ENCODE data around the gene PMAIP1. TPM values are rescaled to one million over a fixed set of nuclear protein-coding genes. Genes with fewer than 3 reads are reported as not detected.

PMAIP1 gene
- total RNA-seq, 4 donors from 2014 or later = 1.1 to 2.3 (median 1.6) TPM

DNA sequence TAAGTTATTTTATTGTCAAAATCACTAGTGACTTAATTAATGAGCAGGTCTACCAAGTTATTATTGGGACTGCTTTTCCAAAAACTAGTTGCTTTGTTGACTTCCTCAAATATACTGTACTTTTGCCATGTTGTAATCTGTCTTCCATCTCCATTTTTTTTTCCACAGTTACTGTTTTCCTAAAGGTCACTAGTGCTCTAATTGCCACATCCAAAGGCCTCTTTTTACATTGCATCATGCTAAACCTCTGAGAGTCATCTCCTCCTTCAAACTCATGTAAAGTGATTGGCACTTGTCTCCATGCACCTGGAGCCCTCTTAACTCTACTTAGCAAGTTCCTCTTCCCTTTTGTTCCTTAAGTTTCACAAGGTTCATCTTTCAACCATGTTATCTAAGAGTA is 11.8 kb downstream of the PMAIP1 start:
- no peak overlapping the region for H3K4me3 ChIP-seq (replicated peaks in 1 of 3)
- H3K27me3 ChIP-seq = no peaks in the 10 kb centered on the region
- DNase-seq = no peak
- no peak overlapping the region for H3K27ac ChIP-seq
- no peaks in the 10 kb centered on the region for H3K4me1 ChIP-seq
- intact Hi-C loops (cut with DNase I) = no loop called here
- TF ChIP-seq, protein P1, sequence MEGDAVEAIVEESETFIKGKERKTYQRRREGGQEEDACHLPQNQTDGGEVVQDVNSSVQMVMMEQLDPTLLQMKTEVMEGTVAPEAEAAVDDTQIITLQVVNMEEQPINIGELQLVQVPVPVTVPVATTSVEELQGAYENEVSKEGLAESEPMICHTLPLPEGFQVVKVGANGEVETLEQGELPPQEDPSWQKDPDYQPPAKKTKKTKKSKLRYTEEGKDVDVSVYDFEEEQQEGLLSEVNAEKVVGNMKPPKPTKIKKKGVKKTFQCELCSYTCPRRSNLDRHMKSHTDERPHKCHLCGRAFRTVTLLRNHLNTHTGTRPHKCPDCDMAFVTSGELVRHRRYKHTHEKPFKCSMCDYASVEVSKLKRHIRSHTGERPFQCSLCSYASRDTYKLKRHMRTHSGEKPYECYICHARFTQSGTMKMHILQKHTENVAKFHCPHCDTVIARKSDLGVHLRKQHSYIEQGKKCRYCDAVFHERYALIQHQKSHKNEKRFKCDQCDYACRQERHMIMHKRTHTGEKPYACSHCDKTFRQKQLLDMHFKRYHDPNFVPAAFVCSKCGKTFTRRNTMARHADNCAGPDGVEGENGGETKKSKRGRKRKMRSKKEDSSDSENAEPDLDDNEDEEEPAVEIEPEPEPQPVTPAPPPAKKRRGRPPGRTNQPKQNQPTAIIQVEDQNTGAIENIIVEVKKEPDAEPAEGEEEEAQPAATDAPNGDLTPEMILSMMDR (IDR thresholded peaks at IDR 0.05) = no peak
- no peak for TF ChIP-seq POLR2A (IDR thresholded peaks at IDR 0.05)
- no peaks in the 10 kb centered on the region for H3K36me3 ChIP-seq
- H3K9me3 ChIP-seq = no peaks in the 10 kb centered on the region

DNA sequence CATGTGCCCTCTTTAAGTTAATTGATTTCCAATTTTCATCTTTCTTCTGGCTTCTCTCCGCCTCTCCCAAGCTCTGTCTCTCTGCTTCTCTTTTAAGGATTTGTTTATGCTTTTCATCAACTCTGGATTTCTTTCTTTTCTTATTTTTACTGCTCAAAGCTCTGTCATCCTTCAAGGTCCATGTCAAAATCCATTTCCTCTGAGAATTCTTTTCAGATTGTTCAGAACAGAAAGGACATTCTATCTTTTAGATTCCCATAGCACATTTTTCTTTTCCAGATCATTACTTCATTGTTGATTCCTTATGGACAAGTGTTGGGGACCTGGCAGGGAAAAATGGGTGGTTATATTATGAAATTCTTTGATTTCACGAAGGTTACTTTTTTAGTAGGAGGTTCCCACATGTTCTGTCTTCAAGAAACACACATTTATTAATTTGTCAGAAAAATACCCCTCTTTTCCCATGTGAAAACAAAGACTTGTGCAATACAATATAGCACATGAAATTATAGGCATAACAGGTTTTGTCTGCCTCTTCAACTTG is 12.3 kb downstream of the PMAIP1 start:
- WGBS, 2 donors = 79 to 81% methylated on average over 2 of the region's 2 CpGs
- TF ChIP-seq, protein P1 (IDR thresholded peaks at IDR 0.05) = no peak
- no peak for TF ChIP-seq POLR2A (IDR thresholded peaks at IDR 0.05)
- Histone ChIP-seq H3K4me3 (replicated peaks in 1 of 3) (no peak overlapping the region), H3K36me3 (no peaks in the 10 kb centered on the region), H3K27me3 (no peaks in the 10 kb centered on the region), H3K9me3 (no peaks in the 10 kb centered on the region), H3K4me1 (peaks cover 0 to under 1% of the 10 kb centered on the region in 2 donors), H3K27ac (no peak overlapping the region)
- intact Hi-C loops (cut with DNase I) = no loop called here
- no peak for DNase-seq

DNA sequence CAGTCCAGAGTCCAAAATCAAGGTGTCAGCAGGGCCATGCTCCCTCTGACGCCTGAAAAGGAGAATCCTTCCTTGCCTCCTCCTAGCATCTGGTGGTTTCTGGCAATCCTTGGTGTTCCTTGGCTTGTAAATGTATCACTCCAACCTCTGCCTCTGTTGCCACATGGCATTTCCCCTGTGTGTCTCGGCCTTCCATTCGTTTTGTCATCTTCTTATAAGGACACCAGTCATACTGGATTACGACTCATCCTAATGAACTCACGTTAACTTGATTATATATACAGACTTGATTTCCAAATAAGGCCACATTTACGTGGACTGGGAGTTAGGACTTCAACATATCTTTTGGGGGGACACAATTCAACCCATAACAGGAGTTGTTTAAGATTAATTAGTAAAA is 15.8 kb downstream of the PMAIP1 start:
- no peaks in the 10 kb centered on the region for H3K27me3 ChIP-seq
- WGBS, 2 donors = 94 to 97% methylated on average over 6 of the region's 6 CpGs
- no peak overlapping the region for H3K27ac ChIP-seq
- H3K36me3 ChIP-seq = no peaks in the 10 kb centered on the region
- no peak for TF ChIP-seq POLR2A (IDR thresholded peaks at IDR 0.05)
- TF ChIP-seq, protein P1 (IDR thresholded peaks at IDR 0.05) = no peak
- no peaks in the 10 kb centered on the region for H3K9me3 ChIP-seq
- peaks cover 9 to 23% of the 10 kb centered on the region in 2 donors for H3K4me1 ChIP-seq
- H3K4me3 ChIP-seq (replicated peaks in 1 of 3) = no peak overlapping the region
- no peak for DNase-seq
- intact Hi-C loops (cut with DNase I) = no loop called here

DNA sequence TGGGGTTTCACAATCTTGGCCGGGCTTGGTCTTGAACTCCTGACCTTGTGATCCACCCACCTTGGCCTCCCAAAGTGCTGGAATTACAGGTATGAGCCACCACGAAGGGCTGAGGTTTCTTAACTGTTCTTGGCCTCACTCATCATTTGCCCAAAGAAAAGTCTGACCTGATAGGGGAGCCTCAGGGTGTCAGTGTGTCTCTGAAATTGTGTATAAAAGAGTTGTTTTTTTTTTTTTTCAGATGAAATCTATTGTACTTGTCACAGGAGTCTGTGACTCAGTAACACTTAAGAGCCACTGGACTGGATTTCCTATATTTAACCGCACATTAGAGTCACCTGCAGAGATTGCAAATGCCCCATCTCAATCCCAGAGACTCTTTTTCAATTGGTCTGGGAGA is 16.9 kb downstream of the PMAIP1 start:
- no peaks in the 10 kb centered on the region for H3K27me3 ChIP-seq
- no peaks in the 10 kb centered on the region for H3K9me3 ChIP-seq
- no peak overlapping the region for H3K4me3 ChIP-seq (replicated peaks in 1 of 3)
- H3K27ac ChIP-seq = no peak overlapping the region
- no peak for TF ChIP-seq POLR2A (IDR thresholded peaks at IDR 0.05)
- TF ChIP-seq, protein P1 (IDR thresholded peaks at IDR 0.05) = no peak
- no peak for DNase-seq
- 73 to 82% methylated on average over 3 of the region's 3 CpGs for WGBS, 2 donors
- intact Hi-C loops (cut with DNase I) = no loop called here
- H3K36me3 ChIP-seq = no peaks in the 10 kb centered on the region
- peaks cover 9 to 23% of the 10 kb centered on the region in 2 donors for H3K4me1 ChIP-seq

DNA sequence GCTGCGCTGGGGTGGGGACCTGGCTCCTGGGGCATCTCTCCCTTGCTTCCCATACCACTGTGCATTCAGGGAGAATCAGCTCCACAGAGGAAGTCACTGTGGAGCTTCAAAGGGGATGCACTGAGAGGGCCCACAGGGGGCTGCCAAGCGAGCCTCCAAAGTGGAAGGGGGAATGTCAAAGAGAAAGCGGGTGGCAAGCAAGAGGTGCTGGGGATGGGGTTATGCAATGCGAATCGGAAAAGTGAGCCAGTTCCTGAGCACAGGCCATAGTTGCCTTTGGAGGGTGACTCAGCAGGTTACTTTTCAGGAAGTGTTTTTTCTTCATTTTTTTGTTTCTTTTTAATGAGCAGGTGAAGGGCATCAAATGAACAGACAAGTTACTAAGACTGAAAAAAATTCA is 17.6 kb downstream of the PMAIP1 start:
- no peak for TF ChIP-seq POLR2A (IDR thresholded peaks at IDR 0.05)
- TF ChIP-seq, protein P1 (IDR thresholded peaks at IDR 0.05) = no peak
- WGBS, 2 donors = 81 to 92% methylated on average over 5 of the region's 5 CpGs
- no peaks in the 10 kb centered on the region for H3K9me3 ChIP-seq
- DNase-seq = peak; percentile 12 to 39
- H3K27me3 ChIP-seq = no peaks in the 10 kb centered on the region
- H3K4me3 ChIP-seq (replicated peaks in 1 of 3) = no peak overlapping the region
- H3K4me1 ChIP-seq = peaks cover 9 to 23% of the 10 kb centered on the region in 2 donors
- H3K27ac ChIP-seq = no peak overlapping the region
- H3K36me3 ChIP-seq = no peaks in the 10 kb centered on the region
- intact Hi-C loops (cut with DNase I) = no loop called here

Measured in thyroid gland (tissue), 4 donors.